GM08714 (cell line): Measurements from ENCODE around the gene CPED1.

Experiments used
- H3K4me3 ChIP-seq: fragments of 200-500 bp; sonication (Bioruptor generic); 2 replicates; pipeline ENCODE4 v1.5.1; 2014; ENCODE audit warnings: mild to moderate bottlenecking, low read length, inconsistent platforms
- ZNF274 ChIP-seq: IDR thresholded peaks from 2 replicates; pipeline ENCODE4 v1.6.1; 2012; ENCODE audit warnings: mild to moderate bottlenecking, low read depth, low read length

CPED1 gene

GRCh38 chr7:121271098-121271497, 282.6 kb downstream of the CPED1 start:
- no peak overlapping the region for H3K4me3 ChIP-seq
- TF ChIP-seq ZNF274 = no peak

- TF ChIP-seq ZNF274 = no peak
These were observed 283.4 kb downstream of the CPED1 start for GRCh38 chr7:121271916-121272315.

GRCh38 chr7:121272676-121273075, 284.2 kb downstream of the CPED1 start:
- H3K4me3 ChIP-seq = no peak overlapping the region
- TF ChIP-seq ZNF274 = no peak

More at GRCh38 chr7:121271916-121272315, 283.4 kb downstream of the CPED1 start:
- no peak overlapping the region for H3K4me3 ChIP-seq

GRCh38 chr7:121273467-121274167, 285.1 kb downstream of the CPED1 start:
- H3K4me3 ChIP-seq = no peak overlapping the region
- TF ChIP-seq ZNF274 = no peak

GRCh38 chr7:121274467-121274866, 286.0 kb downstream of the CPED1 start:
- no peak overlapping the region for H3K4me3 ChIP-seq
- TF ChIP-seq ZNF274 = no peak

GRCh38 chr7:121275204-121275603, 286.7 kb downstream of the CPED1 start:
- TF ChIP-seq ZNF274 = no peak
- no peak overlapping the region for H3K4me3 ChIP-seq

- H3K4me3 ChIP-seq = no peak overlapping the region
- TF ChIP-seq ZNF274 = no peak
These were observed 287.8 kb downstream of the CPED1 start for GRCh38 chr7:121276313-121276712.

- no peak overlapping the region for H3K4me3 ChIP-seq
- no peak for TF ChIP-seq ZNF274
These were observed 289.9 kb downstream of the CPED1 start for GRCh38 chr7:121278120-121279021.

GRCh38 chr7:121279060-121279620, 290.6 kb downstream of the CPED1 start:
- H3K4me3 ChIP-seq = no peak overlapping the region
- TF ChIP-seq ZNF274 = no peak

- no peak for TF ChIP-seq ZNF274
- no peak overlapping the region for H3K4me3 ChIP-seq
These were observed 291.3 kb downstream of the CPED1 start for GRCh38 chr7:121279822-121280221.

- TF ChIP-seq ZNF274 = no peak
- H3K4me3 ChIP-seq = no peak overlapping the region
These were observed 292.1 kb downstream of the CPED1 start for GRCh38 chr7:121280656-121281055.

GRCh38 chr7:121282129-121282528, 293.6 kb downstream of the CPED1 start:
- no peak for TF ChIP-seq ZNF274

GRCh38 chr7:121285066-121285667, 296.7 kb downstream of the CPED1 start:
- H3K4me3 ChIP-seq = no peak overlapping the region
- no peak for TF ChIP-seq ZNF274

More at GRCh38 chr7:121282129-121282528, 293.6 kb downstream of the CPED1 start:
- no peak overlapping the region for H3K4me3 ChIP-seq

GRCh38 chr7:121286186-121286585, 297.7 kb downstream of the CPED1 start:
- TF ChIP-seq ZNF274 = no peak

More at GRCh38 chr7:121286186-121286585, 297.7 kb downstream of the CPED1 start:
- no peak overlapping the region for H3K4me3 ChIP-seq
